Stimulated activated CD4-positive, alpha-beta T cell treated with anti-CD3 and anti-CD28 coated beads, Interleukin-12 subunit alpha, Interleukin-12 subunit beta, amount 100 ng/mL, for 24 hours (primary cell): ENCODE results near the gene SLC14A1.

Source experiments
- DNase-seq, 2 experiments: peaks; one replicate each; pipeline ENCODE4 v3.0.0-alpha.2; 2020; ENCODE audit warnings: low read depth in 2 of 2

Gene SLC14A1

DNA sequence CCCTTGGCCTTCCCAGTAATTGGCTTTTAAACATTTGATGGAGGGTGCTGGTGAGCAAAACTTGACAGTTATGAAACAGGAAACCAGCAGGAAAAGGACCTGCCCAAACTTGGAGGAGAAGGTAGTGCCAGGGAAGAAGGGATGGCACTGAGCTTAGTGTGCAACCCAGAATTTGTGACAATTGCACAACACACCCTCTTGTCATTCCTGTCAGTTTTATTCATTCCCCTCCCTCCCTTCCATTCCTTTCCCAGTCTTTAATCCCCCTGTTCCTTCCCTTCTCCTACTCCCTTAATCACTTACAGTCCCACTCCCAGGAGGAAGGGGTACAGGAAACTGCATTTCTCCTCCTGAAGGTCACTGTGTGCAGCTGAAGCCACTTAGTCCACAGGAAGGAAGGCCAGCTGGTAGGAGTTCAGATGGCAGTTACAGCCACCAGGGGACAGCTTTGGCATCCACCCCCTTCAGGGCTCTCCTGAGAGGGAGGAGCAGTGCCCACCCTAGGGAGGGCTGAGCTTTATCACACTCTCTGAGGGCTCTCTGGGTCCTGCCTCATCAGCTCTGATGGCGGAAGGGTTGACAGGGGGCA is 77.5 kb downstream of the SLC14A1 start:
- DNase-seq: no peak
